IMR-90 (cell line): ENCODE results near the gene PPP6R3.

ENCODE experiments used
- BHLHE40 ChIP-seq: fragments of 150-350 bp; IDR thresholded peaks from 2 replicates; pipeline ENCODE4 v1.6.1; 2016; ENCODE audit warnings: mild to moderate bottlenecking, low read depth, low read length
- CEBPB ChIP-seq: IDR thresholded peaks from 2 replicates; pipeline ENCODE4 v1.6.1; 2012; ENCODE audit warnings: low read depth, low read length, improper control_type of control experiment
- CHD1 ChIP-seq: IDR thresholded peaks from 2 replicates; pipeline ENCODE4 v1.6.1; 2012; ENCODE audit warnings: low read depth, low read length, improper control_type of control experiment
- CTCF ChIP-seq: conservative IDR thresholded peaks from 2 replicates; pipeline ENCODE4 v1.5.1; 2012; ENCODE audit warnings: mild to moderate bottlenecking, low read depth, low read length, improper control_type of control experiment
- ELK1 ChIP-seq: fragments of 150-350 bp; IDR thresholded peaks from 2 replicates; pipeline ENCODE4 v1.6.1; 2016; ENCODE audit warnings: low read depth, mild to moderate bottlenecking, low read length, moderate library complexity, borderline replicate concordance
- FOS ChIP-seq: fragments of 150-350 bp; IDR thresholded peaks from 2 replicates; pipeline ENCODE4 v1.6.1; 2016; ENCODE audit warnings: low read depth, low read length
- MAFK ChIP-seq: IDR thresholded peaks from 2 replicates; pipeline ENCODE4 v1.6.1; 2012; ENCODE audit warnings: low read depth, low read length, improper control_type of control experiment
- MAZ ChIP-seq: IDR thresholded peaks from 2 replicates; pipeline ENCODE4 v1.6.1; 2012; ENCODE audit warnings: low read depth, mild to moderate bottlenecking, low read length, improper control_type of control experiment, moderate library complexity, borderline replicate concordance
- POLR2A ChIP-seq: IDR thresholded peaks from 2 replicates; pipeline ENCODE4 v1.6.1; 2012; ENCODE audit warnings: mild to moderate bottlenecking, low read depth, low read length
- RAD21 ChIP-seq: IDR thresholded peaks from 2 replicates; pipeline ENCODE4 v1.6.1; 2012; ENCODE audit warnings: low read length, improper control_type of control experiment
- RCOR1 ChIP-seq: IDR thresholded peaks from 2 replicates; pipeline ENCODE4 v1.6.1; 2012; ENCODE audit warnings: mild to moderate bottlenecking, low read length, improper control_type of control experiment; ENCODE audit not compliant: insufficient replicate concordance
- RFX5 ChIP-seq: IDR thresholded peaks from 2 replicates; pipeline ENCODE4 v1.8.0; 2012; ENCODE audit warnings: low read depth, mild to moderate bottlenecking, low read length, moderate library complexity
- SMC3 ChIP-seq: fragments of 150-350 bp; IDR thresholded peaks from 2 replicates; pipeline ENCODE4 v1.6.1; 2016; ENCODE audit warnings: low read depth, mild to moderate bottlenecking, antibody characterized with exemption, low read length, moderate library complexity
- TF ChIP-seq, protein P1 (sequence below): fragments of 150-350 bp; IDR thresholded peaks from 2 replicates; pipeline ENCODE4 v1.6.1; 2017; ENCODE audit warnings: mild to moderate bottlenecking, antibody characterized with exemption, low read length, low read depth

DNA sequence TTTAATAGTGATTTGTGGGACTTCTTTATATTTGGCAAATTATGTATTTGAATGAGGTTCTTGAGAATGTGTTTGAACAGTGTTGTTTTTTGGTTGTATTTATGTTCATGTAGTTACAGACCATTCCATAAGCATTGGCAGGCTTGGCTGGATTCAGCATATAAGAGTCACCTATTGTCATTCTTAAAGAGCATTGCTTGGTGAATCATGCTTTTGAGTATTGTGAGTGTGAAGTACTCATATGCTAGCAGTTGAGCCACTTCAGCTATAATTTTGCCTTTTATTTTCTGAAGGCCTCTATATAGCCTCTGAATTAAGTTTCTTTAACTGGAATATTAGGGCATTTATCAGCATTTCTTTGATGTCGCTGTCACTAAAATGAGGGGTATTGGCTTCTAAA lies 113.8 kb downstream of the PPP6R3 start:
- TF ChIP-seq CTCF, result no peak
- no peak for TF ChIP-seq MAFK
- no peak for TF ChIP-seq POLR2A
- no peak for TF ChIP-seq ELK1
- no peak for TF ChIP-seq RFX5
- TF ChIP-seq CHD1, result no peak
- no peak for TF ChIP-seq RAD21
- no peak for TF ChIP-seq FOS
- TF ChIP-seq CEBPB, result no peak
- no peak for TF ChIP-seq SMC3
- TF ChIP-seq MAZ, result no peak
- TF ChIP-seq, protein P1, sequence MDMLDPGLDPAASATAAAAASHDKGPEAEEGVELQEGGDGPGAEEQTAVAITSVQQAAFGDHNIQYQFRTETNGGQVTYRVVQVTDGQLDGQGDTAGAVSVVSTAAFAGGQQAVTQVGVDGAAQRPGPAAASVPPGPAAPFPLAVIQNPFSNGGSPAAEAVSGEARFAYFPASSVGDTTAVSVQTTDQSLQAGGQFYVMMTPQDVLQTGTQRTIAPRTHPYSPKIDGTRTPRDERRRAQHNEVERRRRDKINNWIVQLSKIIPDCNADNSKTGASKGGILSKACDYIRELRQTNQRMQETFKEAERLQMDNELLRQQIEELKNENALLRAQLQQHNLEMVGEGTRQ, result no peak
- TF ChIP-seq BHLHE40, result no peak
- TF ChIP-seq RCOR1, result no peak
